Activated naive CD8-positive, alpha-beta T cell (primary cell): ENCODE measurements around the gene EXOC8.

Experiments used
- H3K27ac Mint-ChIP-seq: one replicate; pipeline ENCODE4 v1.8.0; 2021; ENCODE audit warnings: mixed read lengths
- H3K27me3 Mint-ChIP-seq: one replicate; pipeline ENCODE4 v1.8.0; 2021; ENCODE audit warnings: mixed read lengths
- H3K36me3 Mint-ChIP-seq: one replicate; pipeline ENCODE4 v1.8.0; 2021; ENCODE audit warnings: mixed read lengths
- H3K4me1 Mint-ChIP-seq: one replicate; pipeline ENCODE4 v1.8.0; 2021; ENCODE audit warnings: low read depth, mixed read lengths
- H3K4me3 Mint-ChIP-seq: one replicate; pipeline ENCODE4 v1.8.0; 2021; ENCODE audit warnings: mild to moderate bottlenecking, mixed read lengths
- H3K9me3 Mint-ChIP-seq: one replicate; pipeline ENCODE4 v1.8.0; 2021; ENCODE audit warnings: low read depth, mixed read lengths

The EXOC8 gene

GRCh38 chr1:231335663-231336602 is 1.7 kb downstream of the EXOC8 start:
- H3K4me1 Mint-ChIP-seq: peaks cover 67% of the 10 kb centered on the region
- H3K36me3 Mint-ChIP-seq: peaks cover 19% of the 10 kb centered on the region

GRCh38 chr1:231334952-231335351 is 2.7 kb downstream of the EXOC8 start:
- Mint-ChIP-seq H3K4me3 (peak overlapping the region; percentile 97), H3K36me3 (peaks cover 19% of the 10 kb centered on the region), H3K4me1 (peaks cover 65% of the 10 kb centered on the region), H3K27me3 (no peaks in the 10 kb centered on the region), H3K9me3 (no peaks in the 10 kb centered on the region), H3K27ac (no peak overlapping the region)

More at GRCh38 chr1:231335663-231336602, 1.7 kb downstream of the EXOC8 start:
- Mint-ChIP-seq H3K27me3 (no peaks in the 10 kb centered on the region), H3K4me3 (peak overlapping the region; percentile 97), H3K27ac (peak overlapping the region; percentile 41), H3K9me3 (no peaks in the 10 kb centered on the region)

- Mint-ChIP-seq H3K27ac (no peak overlapping the region), H3K36me3 (peaks cover 19% of the 10 kb centered on the region), H3K4me3 (peak overlapping the region; percentile 97), H3K4me1 (peaks cover 61% of the 10 kb centered on the region), H3K9me3 (no peaks in the 10 kb centered on the region), H3K27me3 (no peaks in the 10 kb centered on the region)
These were observed 3.5 kb downstream of the EXOC8 start for GRCh38 chr1:231334079-231334666.

GRCh38 chr1:231332761-231333160 is 4.9 kb downstream of the EXOC8 start:
- no peak overlapping the region for H3K27ac Mint-ChIP-seq
- peaks cover 56% of the 10 kb centered on the region for H3K4me1 Mint-ChIP-seq
- no peaks in the 10 kb centered on the region for H3K27me3 Mint-ChIP-seq
- peaks cover 19% of the 10 kb centered on the region for H3K36me3 Mint-ChIP-seq
- H3K9me3 Mint-ChIP-seq: no peaks in the 10 kb centered on the region
- H3K4me3 Mint-ChIP-seq: peak overlapping the region; percentile 20

- Mint-ChIP-seq H3K9me3 (no peaks in the 10 kb centered on the region), H3K27ac (no peak overlapping the region), H3K4me3 (no peak overlapping the region), H3K27me3 (no peaks in the 10 kb centered on the region), H3K36me3 (peaks cover 12% of the 10 kb centered on the region), H3K4me1 (peaks cover 31% of the 10 kb centered on the region)
These were observed 8.2 kb downstream of the EXOC8 start for GRCh38 chr1:231329483-231329882.

GRCh38 chr1:231327617-231328016 is 10.0 kb downstream of the EXOC8 start:
- Mint-ChIP-seq H3K4me3 (no peak overlapping the region), H3K4me1 (peaks cover 13% of the 10 kb centered on the region), H3K27ac (no peak overlapping the region), H3K9me3 (no peaks in the 10 kb centered on the region), H3K27me3 (no peaks in the 10 kb centered on the region), H3K36me3 (peaks cover 6% of the 10 kb centered on the region)

- Mint-ChIP-seq H3K9me3 (no peaks in the 10 kb centered on the region), H3K4me1 (peaks cover 6% of the 10 kb centered on the region), H3K36me3 (no peaks in the 10 kb centered on the region), H3K27ac (no peak overlapping the region), H3K27me3 (no peaks in the 10 kb centered on the region), H3K4me3 (no peak overlapping the region)
These were observed 11.4 kb downstream of the EXOC8 start for GRCh38 chr1:231326248-231326647.

GRCh38 chr1:231324660-231325059 is 13.0 kb downstream of the EXOC8 start:
- Mint-ChIP-seq H3K27ac (no peak overlapping the region), H3K4me3 (no peak overlapping the region), H3K9me3 (no peaks in the 10 kb centered on the region), H3K36me3 (no peaks in the 10 kb centered on the region), H3K4me1 (peaks cover 3% of the 10 kb centered on the region), H3K27me3 (no peaks in the 10 kb centered on the region)

GRCh38 chr1:231322880-231323530 is 14.6 kb downstream of the EXOC8 start:
- Mint-ChIP-seq H3K27me3 (no peaks in the 10 kb centered on the region), H3K27ac (no peak overlapping the region), H3K4me3 (no peak overlapping the region), H3K4me1 (no peaks in the 10 kb centered on the region), H3K9me3 (no peaks in the 10 kb centered on the region), H3K36me3 (no peaks in the 10 kb centered on the region)

- H3K4me3 Mint-ChIP-seq: no peak overlapping the region
- no peaks in the 10 kb centered on the region for H3K36me3 Mint-ChIP-seq
- no peaks in the 10 kb centered on the region for H3K9me3 Mint-ChIP-seq
- no peaks in the 10 kb centered on the region for H3K4me1 Mint-ChIP-seq
- H3K27me3 Mint-ChIP-seq: no peaks in the 10 kb centered on the region
- no peak overlapping the region for H3K27ac Mint-ChIP-seq
These were observed 18.6 kb downstream of the EXOC8 start for GRCh38 chr1:231319080-231319479.

GRCh38 chr1:231318568-231318967 is 19.1 kb downstream of the EXOC8 start:
- Mint-ChIP-seq H3K27ac (no peak overlapping the region), H3K36me3 (no peaks in the 10 kb centered on the region), H3K27me3 (no peaks in the 10 kb centered on the region), H3K4me1 (no peaks in the 10 kb centered on the region), H3K9me3 (no peaks in the 10 kb centered on the region), H3K4me3 (no peak overlapping the region)

- Mint-ChIP-seq H3K4me1 (no peaks in the 10 kb centered on the region), H3K27me3 (no peaks in the 10 kb centered on the region), H3K4me3 (no peak overlapping the region), H3K36me3 (no peaks in the 10 kb centered on the region), H3K9me3 (no peaks in the 10 kb centered on the region), H3K27ac (no peak overlapping the region)
These were observed 19.7 kb downstream of the EXOC8 start for GRCh38 chr1:231318015-231318355.

GRCh38 chr1:231317306-231318014 is 20.2 kb downstream of the EXOC8 start:
- H3K4me1 Mint-ChIP-seq: no peaks in the 10 kb centered on the region
- no peaks in the 10 kb centered on the region for H3K9me3 Mint-ChIP-seq
- H3K27ac Mint-ChIP-seq: no peak overlapping the region
- no peaks in the 10 kb centered on the region for H3K36me3 Mint-ChIP-seq
- H3K27me3 Mint-ChIP-seq: no peaks in the 10 kb centered on the region
- no peak overlapping the region for H3K4me3 Mint-ChIP-seq

GRCh38 chr1:231315887-231316286 is 21.8 kb downstream of the EXOC8 start:
- Mint-ChIP-seq H3K4me3 (no peak overlapping the region), H3K36me3 (no peaks in the 10 kb centered on the region), H3K4me1 (no peaks in the 10 kb centered on the region), H3K9me3 (no peaks in the 10 kb centered on the region), H3K27ac (no peak overlapping the region), H3K27me3 (no peaks in the 10 kb centered on the region)

GRCh38 chr1:231313661-231314060 is 24.0 kb downstream of the EXOC8 start:
- Mint-ChIP-seq H3K4me3 (no peak overlapping the region), H3K4me1 (no peaks in the 10 kb centered on the region), H3K9me3 (no peaks in the 10 kb centered on the region), H3K27me3 (no peaks in the 10 kb centered on the region), H3K27ac (no peak overlapping the region), H3K36me3 (no peaks in the 10 kb centered on the region)
